Right renal pelvis (tissue), 4 donors: ENCODE data around the gene GOLGA5. TPM values are rescaled to one million over a fixed set of nuclear protein-coding genes. Genes with fewer than 3 reads are reported as not detected.
A peak's percentile ranks its signal among the peaks of the same experiment; 100 is the strongest.

ENCODE experiments used
- DNase-seq, 4 donors: peaks; one replicate each; pipeline ENCODE4 v3.0.0-alpha.2; 2013; ENCODE audit warnings: low read depth in 4 of 4, low spot score in 3 of 4, missing footprints in 1 of 4
- polyA plus RNA-seq, 4 donors: library from polyadenylated mRNA; unstranded; fragments of 120-200 nt; gene quantifications; one replicate each; pipeline ENCODE4 v1.2.1, GENCODE V29; 2013; ENCODE audit not compliant: insufficient read length in 4 of 4

Gene GOLGA5
- polyA plus RNA-seq, 4 donors = 39.7 to 53.0 (median 51.9) TPM

DNA sequence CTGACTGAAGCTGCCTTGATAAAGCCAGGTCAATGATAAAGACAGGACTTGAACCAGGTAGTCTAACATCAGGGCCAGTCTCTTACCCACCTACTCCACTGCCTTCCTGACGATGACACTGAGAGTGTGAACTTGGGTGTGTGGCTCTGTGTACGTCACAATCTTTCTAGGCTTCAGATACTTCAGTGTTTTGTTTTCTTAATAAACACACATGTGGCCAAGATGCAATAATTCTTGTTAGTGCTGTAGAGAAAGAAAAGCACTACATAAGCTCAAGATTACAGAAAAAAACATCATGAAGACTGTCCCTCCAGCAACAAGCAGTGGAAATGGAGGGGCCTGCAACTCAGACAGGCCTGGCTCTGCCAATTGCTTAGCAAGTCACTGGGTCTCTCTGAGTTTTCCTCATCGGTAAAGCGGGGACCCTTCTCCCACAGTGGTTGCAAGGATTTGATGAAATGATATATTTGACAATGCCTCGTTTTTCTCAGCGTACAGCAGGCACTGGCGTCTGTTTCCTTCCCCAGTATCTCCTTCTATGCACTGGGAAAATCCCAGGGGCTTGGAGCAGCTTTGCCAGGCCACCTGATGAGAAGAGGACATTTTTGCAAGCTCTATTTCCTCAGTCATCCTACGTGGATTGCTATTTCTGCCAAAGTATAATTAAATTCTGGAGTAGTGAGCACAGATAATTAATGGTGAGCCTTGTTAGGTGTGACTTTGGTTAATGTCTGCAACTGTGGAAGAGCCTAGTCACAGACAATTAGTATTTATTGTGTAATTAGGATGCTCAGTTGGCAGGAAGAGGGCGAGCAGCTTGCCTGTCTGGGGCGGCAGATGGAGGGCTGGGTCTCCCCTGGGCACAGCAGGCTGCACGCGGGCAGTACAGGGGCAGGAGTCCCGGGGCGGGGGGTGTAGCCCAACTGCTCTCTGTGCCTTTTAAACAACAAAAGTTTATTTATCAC lies 73.1 kb downstream of the GOLGA5 start:
- no peak for DNase-seq

DNA sequence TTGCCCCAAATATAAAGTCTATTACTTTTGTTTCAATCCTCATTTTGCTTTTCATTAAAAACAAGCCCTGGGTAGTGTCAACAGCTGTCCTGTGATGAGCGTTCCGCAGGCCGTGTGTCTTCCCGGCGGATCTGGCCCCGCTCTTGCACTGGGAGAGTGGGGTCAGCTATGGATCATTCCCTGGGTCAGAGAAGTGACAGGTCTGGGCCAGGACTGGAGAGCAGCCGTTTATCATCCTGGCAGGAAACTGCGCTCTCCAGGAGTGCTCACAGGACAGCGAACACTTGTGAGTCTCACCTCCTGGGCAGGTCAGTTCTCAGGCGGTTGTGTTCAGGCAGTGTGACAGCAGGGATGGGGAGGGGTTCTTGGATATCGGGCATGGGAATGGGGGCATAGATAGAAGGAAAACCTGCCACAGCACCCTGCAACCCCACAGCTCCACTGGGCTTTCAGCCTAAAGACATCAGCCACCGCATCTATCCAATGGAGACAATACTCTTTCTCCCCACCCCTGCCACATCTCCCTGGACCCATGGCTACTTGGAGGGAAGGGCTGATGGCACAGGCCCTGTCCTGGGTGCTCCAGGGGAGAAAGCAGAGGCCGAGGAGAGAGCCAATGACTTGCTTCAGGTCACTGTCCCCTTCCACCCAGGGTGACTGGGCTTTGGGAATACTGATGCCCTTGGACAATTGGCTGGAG lies 81.0 kb downstream of the GOLGA5 start:
- peak in 1 of 4 donors; percentile 12 for DNase-seq

DNA sequence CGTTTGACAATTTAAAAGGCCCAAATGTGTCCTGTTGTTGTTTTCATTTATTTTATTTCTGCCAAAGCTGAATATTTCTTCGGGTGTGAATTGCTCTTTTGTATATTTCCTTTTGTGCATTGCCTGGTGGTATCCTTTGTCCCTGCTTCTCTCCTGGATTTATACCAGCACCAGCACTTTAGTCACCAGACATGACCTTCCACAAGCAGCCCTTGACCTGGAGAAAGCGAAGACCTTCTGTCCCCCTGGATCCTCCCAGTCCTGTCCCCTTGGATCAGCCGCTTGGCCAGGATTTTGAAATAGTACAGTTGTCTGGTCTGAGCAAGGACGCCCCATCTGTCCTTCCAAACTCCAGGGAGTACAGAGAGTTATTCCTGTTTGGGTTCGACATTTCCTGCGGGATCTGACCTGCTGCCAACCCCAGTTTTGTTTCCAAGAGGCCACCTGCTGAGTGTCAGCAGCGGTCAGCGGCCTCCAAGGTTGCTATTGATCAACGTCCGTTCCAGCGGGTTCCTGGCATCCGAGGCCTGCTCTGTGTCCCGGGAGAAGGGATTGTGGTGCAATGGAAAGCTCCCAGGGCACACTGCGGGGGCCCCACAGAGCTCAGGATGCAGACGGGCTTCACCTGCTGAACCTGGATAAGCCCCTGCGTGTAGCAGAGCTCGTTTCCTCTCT lies 83.8 kb downstream of the GOLGA5 start:
- no peak for DNase-seq

DNA sequence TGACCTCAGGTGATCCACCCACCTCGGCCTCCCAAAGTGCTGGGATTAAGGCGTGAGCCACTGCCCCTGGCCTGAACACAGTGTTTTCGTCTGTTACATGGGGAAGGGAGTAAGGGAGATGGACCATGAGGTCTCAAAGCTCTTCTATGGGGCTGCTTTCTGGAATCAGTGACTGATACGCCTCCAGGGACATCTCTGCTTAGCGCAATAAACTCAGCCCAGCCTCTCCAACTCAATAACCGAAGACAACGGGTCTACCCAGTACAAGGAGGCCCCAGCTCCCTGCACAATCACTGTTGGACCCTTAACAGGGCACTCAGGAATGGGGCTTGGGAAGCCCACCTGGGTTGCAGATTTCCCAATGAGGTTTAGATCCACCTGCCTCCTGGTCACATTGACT lies 86.2 kb downstream of the GOLGA5 start:
- DNase-seq = no peak

DNA sequence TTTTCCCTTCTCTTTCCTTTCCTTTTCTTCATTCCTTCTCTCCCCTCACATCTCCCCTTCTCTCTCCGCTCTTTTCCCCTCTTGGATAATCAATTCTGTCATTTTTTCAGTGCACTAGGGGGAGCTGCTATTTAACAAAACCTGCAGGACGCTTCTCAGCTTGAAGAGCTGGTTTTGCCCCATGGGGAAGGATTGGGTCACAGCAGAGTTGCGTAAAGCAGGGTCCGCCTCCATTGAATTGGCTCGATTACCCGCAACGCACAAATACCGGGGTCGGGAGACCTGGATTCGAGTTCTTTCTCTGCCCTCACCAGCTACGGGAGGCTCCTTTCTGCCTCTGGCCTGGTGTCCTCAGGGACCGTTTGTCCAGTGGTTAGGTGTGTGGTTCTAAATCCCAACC lies 86.7 kb downstream of the GOLGA5 start:
- DNase-seq = no peak

DNA sequence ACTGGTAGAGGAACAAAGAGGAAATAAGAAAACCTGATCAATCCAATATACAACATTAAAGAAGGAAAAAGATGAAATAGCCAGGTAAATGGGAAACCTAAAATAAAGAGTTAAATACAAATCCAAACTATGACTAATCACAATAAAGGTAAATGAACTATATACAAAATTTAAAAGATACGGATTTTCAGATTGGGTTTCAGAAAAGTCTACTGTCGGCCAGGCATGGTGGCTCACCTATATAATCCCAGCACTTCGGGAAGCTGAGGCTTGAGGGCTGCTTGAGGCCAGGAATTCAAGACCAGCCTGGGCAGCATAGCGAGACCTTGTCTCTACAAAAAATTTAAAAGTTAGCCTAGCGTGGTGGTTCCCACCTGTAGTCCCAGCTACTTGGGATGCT lies 89.0 kb downstream of the GOLGA5 start:
- DNase-seq = no peak

DNA sequence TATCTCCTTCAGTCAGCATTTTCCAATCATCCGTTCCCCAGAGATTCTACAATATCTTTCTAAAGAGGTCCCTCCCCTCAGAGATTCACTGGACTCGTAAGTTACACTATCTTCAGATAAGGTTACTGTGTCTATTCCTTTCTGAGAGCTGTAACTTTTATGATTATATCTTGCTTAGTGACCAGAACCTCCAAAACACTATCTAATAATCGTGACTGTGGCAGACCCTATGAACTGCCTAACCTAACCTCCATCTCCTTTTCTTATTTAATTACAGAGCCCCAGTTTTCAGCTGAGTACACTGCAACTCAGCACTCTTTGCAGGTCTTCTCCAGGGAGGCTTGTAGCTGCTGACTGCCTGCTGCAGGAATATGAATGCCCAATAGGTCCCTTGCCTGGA lies 90.3 kb downstream of the GOLGA5 start:
- DNase-seq = no peak

DNA sequence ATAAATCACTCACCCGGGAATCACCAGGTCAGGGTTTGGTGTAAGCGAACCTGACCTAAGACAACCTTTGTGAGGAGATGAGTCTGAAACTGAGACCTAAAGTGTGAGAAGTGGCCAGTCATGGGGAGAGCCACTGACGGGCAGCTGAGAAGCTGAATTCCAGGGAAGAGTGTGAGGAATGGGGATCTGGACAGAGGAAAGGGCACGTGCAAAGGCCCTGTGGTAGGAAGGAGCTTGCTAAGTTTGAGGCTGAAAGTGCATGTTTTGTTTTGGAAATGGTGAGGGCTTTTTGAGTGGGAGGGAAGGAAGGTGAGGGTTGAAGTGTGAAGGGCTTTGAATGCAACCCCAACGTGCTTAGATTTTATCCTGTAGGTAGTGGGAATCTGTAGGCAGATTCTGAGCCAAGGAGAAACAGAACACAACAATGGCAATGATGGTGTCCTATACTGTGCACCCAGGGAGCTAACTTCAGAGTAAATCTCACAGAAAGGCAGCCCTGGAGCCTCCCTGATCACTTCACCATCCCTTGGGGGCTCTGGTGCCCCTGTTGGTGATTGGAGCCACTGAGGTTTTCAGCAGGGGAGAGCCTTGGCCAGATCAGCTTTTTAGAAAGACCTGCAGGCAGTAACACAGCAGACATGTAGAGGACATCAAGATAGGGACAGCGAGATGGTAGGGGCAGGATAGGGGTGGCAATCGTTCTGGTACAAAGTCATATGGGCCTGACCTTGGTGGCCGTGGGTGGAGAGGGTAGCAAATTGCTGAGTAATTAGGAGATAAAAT lies 91.4 kb downstream of the GOLGA5 start:
- DNase-seq = no peak

DNA sequence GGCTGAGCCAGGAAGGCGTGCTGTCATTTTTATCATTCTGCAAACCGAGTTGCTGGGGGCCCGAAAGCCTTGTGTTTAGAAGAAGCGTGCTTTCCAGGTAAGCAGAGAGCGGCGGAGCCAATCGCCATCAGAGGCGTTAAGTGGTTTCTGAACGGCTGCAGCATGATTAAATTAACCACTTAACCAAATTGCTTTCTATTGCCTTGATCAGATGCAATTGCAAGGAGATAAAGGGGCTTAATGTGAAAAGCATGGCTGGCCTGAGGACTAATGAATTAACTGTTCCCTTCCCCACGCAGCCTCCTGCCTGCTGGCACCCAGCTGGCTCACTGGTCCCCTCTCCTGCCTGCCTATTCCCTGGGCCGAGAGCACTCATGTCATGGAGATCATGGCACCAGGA lies 92.2 kb downstream of the GOLGA5 start:
- DNase-seq = no peak

DNA sequence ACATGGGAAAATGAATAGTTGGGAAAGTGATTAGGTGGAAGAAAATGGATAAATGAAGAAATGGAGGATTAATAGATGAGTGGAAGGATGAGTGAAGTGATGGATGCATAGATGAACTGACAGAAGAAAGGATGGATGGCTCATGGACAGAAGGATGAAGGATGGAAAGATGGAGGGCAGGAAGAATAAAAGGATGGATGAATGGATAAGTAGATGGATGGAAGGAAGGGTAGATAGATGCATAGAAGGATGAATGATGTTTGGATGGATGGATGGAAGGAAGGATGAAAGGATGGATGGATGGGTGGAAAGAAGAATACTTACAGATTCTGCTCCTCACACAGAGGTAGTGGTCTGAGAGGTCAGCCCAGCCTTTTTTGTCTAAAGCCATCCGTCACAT lies 93.1 kb downstream of the GOLGA5 start:
- no peak for DNase-seq

DNA sequence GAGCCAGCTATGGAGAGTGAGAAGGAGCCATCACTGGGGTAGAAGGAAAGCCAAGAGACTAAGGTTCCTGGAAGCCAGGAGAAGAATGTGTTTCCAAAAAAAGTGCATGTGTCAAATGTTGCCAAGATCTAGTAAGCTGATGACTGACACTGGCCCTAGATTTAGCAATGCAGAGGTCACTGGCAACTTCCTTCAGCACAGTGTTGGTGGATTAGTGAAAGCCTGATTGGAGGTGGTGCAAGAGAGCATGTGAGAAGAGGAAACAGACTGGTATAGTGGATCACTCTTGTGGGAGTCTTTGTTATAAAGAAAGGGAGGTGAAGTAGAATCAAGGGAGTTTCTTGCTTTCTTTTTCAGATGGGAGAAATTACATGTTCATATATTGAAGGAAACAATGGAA lies 94.8 kb downstream of the GOLGA5 start:
- DNase-seq = no peak

Other genes with a start within 250 kb of the GOLGA5 start
- gene LGMN, start 45.7 kb upstream of the GOLGA5 start, polyA plus RNA-seq = 100 to 1,000 TPM; 121 to 148 (median 132) TPM
- gene CHGA, start 128.8 kb downstream of the GOLGA5 start, polyA plus RNA-seq = 1 to 10 TPM in 1 of 4 donors, under 1 TPM in 1, not detected in 2; 0.20 to 2.0 TPM